NCI-H2029 (cell line): ENCODE measurements around the gene GOLGA8S.
"Not testable (repeated sequence)": the region's sequence is repeated elsewhere in the genome, so short reads cannot be mapped to it uniquely, and the experiment has no call there.

Experiments used
- DNase-seq: peaks from one replicate; lab custom pipeline; 2025; lab: John Stamatoyannopoulos, UW

The GOLGA8S gene

GRCh38 chr15:23398357-23398756 is 43.8 kb downstream of the GOLGA8S start:
- DNase-seq, result not testable (repeated sequence)

- DNase-seq, result not testable (repeated sequence)
These were observed 44.7 kb downstream of the GOLGA8S start for GRCh38 chr15:23399207-23399606.

GRCh38 chr15:23401627-23402026 is 47.1 kb downstream of the GOLGA8S start:
- no peak for DNase-seq

GRCh38 chr15:23402140-23402539 is 47.6 kb downstream of the GOLGA8S start:
- DNase-seq, result no peak

- DNase-seq, result no peak
These were observed 48.0 kb downstream of the GOLGA8S start for GRCh38 chr15:23402544-23402943.

GRCh38 chr15:23403550-23403949 is 49.0 kb downstream of the GOLGA8S start:
- DNase-seq, result no peak

- no peak for DNase-seq
These were observed 57.3 kb downstream of the GOLGA8S start for GRCh38 chr15:23411841-23412240.

- not testable (repeated sequence) for DNase-seq
These were observed 58.5 kb downstream of the GOLGA8S start for GRCh38 chr15:23412881-23413600.
